ENCODE measurements around the gene MAP9. TPM values are rescaled to one million over a fixed set of nuclear protein-coding genes. Genes with fewer than 3 reads are reported as not detected.

The MAP9 gene
- total RNA-seq, 1 experiment from 2014 or later = 10.6 TPM

DNA sequence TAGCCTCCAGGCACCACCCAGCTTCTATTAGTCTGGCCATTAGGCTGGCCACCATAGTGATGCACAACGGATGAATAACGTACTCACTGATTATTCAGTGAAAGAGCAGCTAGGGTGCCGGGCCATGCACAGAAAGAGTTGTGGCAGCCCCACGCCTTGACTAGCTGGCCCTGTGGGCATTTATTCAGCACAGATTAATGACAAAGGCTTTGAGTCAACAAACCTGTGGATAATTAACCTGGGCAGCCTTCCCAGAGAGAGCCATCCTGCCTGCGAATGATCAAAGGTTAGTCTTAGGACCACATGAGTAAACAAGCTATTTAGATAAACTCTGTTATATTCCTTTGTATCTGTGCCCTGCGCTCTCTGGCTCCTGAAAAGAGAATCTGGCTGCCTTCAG is 37.2 kb downstream of the MAP9 start:
- H3K9me2 ChIP-seq (replicated peaks; ENCODE audit: low read length) = no peaks in the 10 kb centered on the region
- H3K79me2 ChIP-seq (ENCODE audit: low read length) = no peaks in the 10 kb centered on the region
- intact Hi-C loops (cut with micrococcal nuclease) = no loop called here
- H3K27ac ChIP-seq (ENCODE audit: low read length) = peak overlapping the region; percentile 53
- ChIA-PET CTCF (no interaction called here), POLR2A (ENCODE audit: unreplicated experiment) (no interaction called here)
- ATAC-seq (peak; percentile 49), DNase-seq (peak; percentile 77)
- no peak overlapping the region for H3K4me3 ChIP-seq (ENCODE audit: low read length)
- no peak overlapping the region for H2AFZ ChIP-seq (ENCODE audit: low read length)
- no peak overlapping the region; the same call in 1 of the 2 replicates for H3K4me2 ChIP-seq (ENCODE audit: low read length)
- H3K36me3 ChIP-seq (ENCODE audit: low read depth, low read length) = no peaks in the 10 kb centered on the region
- peaks cover 26% of the 10 kb centered on the region for H3K4me1 ChIP-seq (ENCODE audit: insufficient read depth, low read length)
- H3K27me3 ChIP-seq (ENCODE audit: low read length) = no peaks in the 10 kb centered on the region
- H4K20me1 ChIP-seq (ENCODE audit: low read length) = no peaks in the 10 kb centered on the region
- H3K9me3 ChIP-seq (ENCODE audit: low read length) = no peaks in the 10 kb centered on the region
- no peak for TF ChIP-seq EZH2phosphoT487 (IDR thresholded peaks at IDR 0.05; ENCODE audit: borderline replicate concordance, low read length)
- H3K9ac ChIP-seq (ENCODE audit: low read length) = no peak overlapping the region
- no TSS peak for BruUV-seq (replicated peaks)
- peaks cover 4% of the 10 kb centered on the region for H3F3A ChIP-seq (ENCODE audit: low read length, unreplicated experiment)

GRCh38 chr4:155338196-155338595 is 38.6 kb downstream of the MAP9 start:
- H3K4me3 ChIP-seq (ENCODE audit: low read length) = no peak overlapping the region
- no peak overlapping the region for H3K27ac ChIP-seq (ENCODE audit: low read length)
- no peaks in the 10 kb centered on the region for H3K36me3 ChIP-seq (ENCODE audit: low read depth, low read length)
- TF ChIP-seq EZH2phosphoT487 (IDR thresholded peaks at IDR 0.05; ENCODE audit: borderline replicate concordance, low read length) (no peak), EZH2 (IDR thresholded peaks at IDR 0.05; ENCODE audit: low read length, unreplicated experiment) (no peak)
- TF ChIP-seq, protein P1, sequence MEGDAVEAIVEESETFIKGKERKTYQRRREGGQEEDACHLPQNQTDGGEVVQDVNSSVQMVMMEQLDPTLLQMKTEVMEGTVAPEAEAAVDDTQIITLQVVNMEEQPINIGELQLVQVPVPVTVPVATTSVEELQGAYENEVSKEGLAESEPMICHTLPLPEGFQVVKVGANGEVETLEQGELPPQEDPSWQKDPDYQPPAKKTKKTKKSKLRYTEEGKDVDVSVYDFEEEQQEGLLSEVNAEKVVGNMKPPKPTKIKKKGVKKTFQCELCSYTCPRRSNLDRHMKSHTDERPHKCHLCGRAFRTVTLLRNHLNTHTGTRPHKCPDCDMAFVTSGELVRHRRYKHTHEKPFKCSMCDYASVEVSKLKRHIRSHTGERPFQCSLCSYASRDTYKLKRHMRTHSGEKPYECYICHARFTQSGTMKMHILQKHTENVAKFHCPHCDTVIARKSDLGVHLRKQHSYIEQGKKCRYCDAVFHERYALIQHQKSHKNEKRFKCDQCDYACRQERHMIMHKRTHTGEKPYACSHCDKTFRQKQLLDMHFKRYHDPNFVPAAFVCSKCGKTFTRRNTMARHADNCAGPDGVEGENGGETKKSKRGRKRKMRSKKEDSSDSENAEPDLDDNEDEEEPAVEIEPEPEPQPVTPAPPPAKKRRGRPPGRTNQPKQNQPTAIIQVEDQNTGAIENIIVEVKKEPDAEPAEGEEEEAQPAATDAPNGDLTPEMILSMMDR (conservative IDR thresholded peaks at IDR 0.05; ENCODE audit: low read depth, low read length) = no peak
- H4K20me1 ChIP-seq (ENCODE audit: low read length) = no peaks in the 10 kb centered on the region
- no peak for ATAC-seq
- peaks cover 21% of the 10 kb centered on the region for H3K4me1 ChIP-seq (ENCODE audit: insufficient read depth, low read length)
- no peak for DNase-seq
- H3K9me2 ChIP-seq (replicated peaks; ENCODE audit: low read length) = no peaks in the 10 kb centered on the region
- ChIA-PET POLR2A (ENCODE audit: unreplicated experiment) (no interaction called here), CTCF (no interaction called here)
- intact Hi-C loops (cut with micrococcal nuclease) = no loop called here
- H3K9me3 ChIP-seq (ENCODE audit: low read length) = no peaks in the 10 kb centered on the region
- no peaks in the 10 kb centered on the region for H3K79me2 ChIP-seq (ENCODE audit: low read length)
- BruUV-seq (replicated peaks) = no TSS peak
- no peak overlapping the region for H2AFZ ChIP-seq (ENCODE audit: low read length)
- no peak overlapping the region for H3K4me2 ChIP-seq (ENCODE audit: low read length)
- H3K27me3 ChIP-seq (ENCODE audit: low read length) = no peaks in the 10 kb centered on the region
- no peak overlapping the region for H3K9ac ChIP-seq (ENCODE audit: low read length)
- H3F3A ChIP-seq (ENCODE audit: low read length, unreplicated experiment) = peaks cover 4% of the 10 kb centered on the region

DNA sequence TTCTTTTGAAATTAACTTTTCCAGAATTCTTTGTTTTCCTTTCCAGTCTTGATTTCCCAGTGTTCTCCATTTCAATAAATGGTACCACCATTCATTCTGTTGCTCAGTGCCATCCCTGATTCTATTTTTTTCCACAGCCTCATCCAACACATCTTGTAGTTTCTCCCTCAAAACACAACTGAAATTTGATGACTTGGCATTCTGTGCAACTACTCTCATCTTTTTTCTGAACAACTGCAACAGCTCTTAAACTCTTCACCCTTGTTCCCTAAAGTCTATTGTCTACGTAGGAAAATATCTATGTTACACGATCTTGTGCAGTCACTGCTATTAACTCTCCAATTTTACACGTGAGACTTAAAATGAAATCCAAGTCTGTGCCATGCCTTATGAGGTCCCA is 40.5 kb downstream of the MAP9 start:
- CTCF ChIA-PET = no interaction called here
- POLR2A ChIA-PET (ENCODE audit: unreplicated experiment) = no interaction called here
- BruUV-seq (replicated peaks) = no TSS peak
- H2AFZ ChIP-seq (ENCODE audit: low read length) = no peak overlapping the region
- no peaks in the 10 kb centered on the region for H3K9me2 ChIP-seq (replicated peaks; ENCODE audit: low read length)
- H3K4me3 ChIP-seq (ENCODE audit: low read length) = no peak overlapping the region
- H4K20me1 ChIP-seq (ENCODE audit: low read length) = no peaks in the 10 kb centered on the region
- DNase-seq (no peak), ATAC-seq (no peak)
- no peaks in the 10 kb centered on the region for H3K36me3 ChIP-seq (ENCODE audit: low read depth, low read length)
- intact Hi-C loops (cut with micrococcal nuclease) = no loop called here
- H3K79me2 ChIP-seq (ENCODE audit: low read length) = no peaks in the 10 kb centered on the region
- no peak overlapping the region for H3K4me2 ChIP-seq (ENCODE audit: low read length)
- no peaks in the 10 kb centered on the region for H3K9me3 ChIP-seq (ENCODE audit: low read length)
- TF ChIP-seq, protein P1 (conservative IDR thresholded peaks at IDR 0.05; ENCODE audit: low read depth, low read length) = no peak
- no peak for TF ChIP-seq EZH2phosphoT487 (IDR thresholded peaks at IDR 0.05; ENCODE audit: borderline replicate concordance, low read length)
- TF ChIP-seq EZH2 (IDR thresholded peaks at IDR 0.05; ENCODE audit: low read length, unreplicated experiment) = no peak
- H3K4me1 ChIP-seq (ENCODE audit: insufficient read depth, low read length) = peaks cover 5% of the 10 kb centered on the region
- no peaks in the 10 kb centered on the region for H3K27me3 ChIP-seq (ENCODE audit: low read length)
- H3K27ac ChIP-seq (ENCODE audit: low read length) = no peak overlapping the region
- no peaks in the 10 kb centered on the region for H3F3A ChIP-seq (ENCODE audit: low read length, unreplicated experiment)
- no peak overlapping the region for H3K9ac ChIP-seq (ENCODE audit: low read length)
